Activated naive CD8-positive, alpha-beta T cell (primary cell): ENCODE measurements around the gene KCTD6.
A peak's percentile ranks its signal among the peaks of the same experiment; 100 is the strongest.

Experiments
- H3K27ac Mint-ChIP-seq: one replicate; pipeline ENCODE4 v1.8.0; 2021; ENCODE audit warnings: mixed read lengths
- H3K27me3 Mint-ChIP-seq: one replicate; pipeline ENCODE4 v1.8.0; 2021; ENCODE audit warnings: mixed read lengths
- H3K36me3 Mint-ChIP-seq: one replicate; pipeline ENCODE4 v1.8.0; 2021; ENCODE audit warnings: mixed read lengths
- H3K4me1 Mint-ChIP-seq: one replicate; pipeline ENCODE4 v1.8.0; 2021; ENCODE audit warnings: low read depth, mixed read lengths
- H3K4me3 Mint-ChIP-seq: one replicate; pipeline ENCODE4 v1.8.0; 2021; ENCODE audit warnings: mild to moderate bottlenecking, mixed read lengths
- H3K9me3 Mint-ChIP-seq: one replicate; pipeline ENCODE4 v1.8.0; 2021; ENCODE audit warnings: low read depth, mixed read lengths

KCTD6 gene

GRCh38 chr3:58474967-58475578, 16.8 kb upstream of the KCTD6 start:
- Mint-ChIP-seq H3K27me3 (no peaks in the 10 kb centered on the region), H3K27ac (no peak overlapping the region), H3K9me3 (no peaks in the 10 kb centered on the region), H3K36me3 (peaks cover 2% of the 10 kb centered on the region), H3K4me1 (peaks cover 28% of the 10 kb centered on the region), H3K4me3 (no peak overlapping the region)

- Mint-ChIP-seq H3K27me3 (peaks cover 2% of the 10 kb centered on the region), H3K9me3 (no peaks in the 10 kb centered on the region), H3K4me3 (no peak overlapping the region), H3K27ac (no peak overlapping the region), H3K4me1 (peaks cover 12% of the 10 kb centered on the region), H3K36me3 (peaks cover 2% of the 10 kb centered on the region)
Measured at GRCh38 chr3:58478781-58479180, 13.1 kb upstream of the KCTD6 start.

- Mint-ChIP-seq H3K36me3 (peaks cover 2% of the 10 kb centered on the region), H3K9me3 (no peaks in the 10 kb centered on the region), H3K4me1 (peaks cover under 1% of the 10 kb centered on the region), H3K4me3 (no peak overlapping the region), H3K27me3 (peaks cover 2% of the 10 kb centered on the region), H3K27ac (no peak overlapping the region)
Measured at GRCh38 chr3:58480309-58480708, 11.6 kb upstream of the KCTD6 start.

- Mint-ChIP-seq H3K27me3 (peaks cover 2% of the 10 kb centered on the region), H3K4me1 (no peaks in the 10 kb centered on the region), H3K9me3 (no peaks in the 10 kb centered on the region), H3K36me3 (no peaks in the 10 kb centered on the region), H3K27ac (no peak overlapping the region), H3K4me3 (no peak overlapping the region)
Measured at GRCh38 chr3:58482917-58483636, 8.8 kb upstream of the KCTD6 start.

DNA sequence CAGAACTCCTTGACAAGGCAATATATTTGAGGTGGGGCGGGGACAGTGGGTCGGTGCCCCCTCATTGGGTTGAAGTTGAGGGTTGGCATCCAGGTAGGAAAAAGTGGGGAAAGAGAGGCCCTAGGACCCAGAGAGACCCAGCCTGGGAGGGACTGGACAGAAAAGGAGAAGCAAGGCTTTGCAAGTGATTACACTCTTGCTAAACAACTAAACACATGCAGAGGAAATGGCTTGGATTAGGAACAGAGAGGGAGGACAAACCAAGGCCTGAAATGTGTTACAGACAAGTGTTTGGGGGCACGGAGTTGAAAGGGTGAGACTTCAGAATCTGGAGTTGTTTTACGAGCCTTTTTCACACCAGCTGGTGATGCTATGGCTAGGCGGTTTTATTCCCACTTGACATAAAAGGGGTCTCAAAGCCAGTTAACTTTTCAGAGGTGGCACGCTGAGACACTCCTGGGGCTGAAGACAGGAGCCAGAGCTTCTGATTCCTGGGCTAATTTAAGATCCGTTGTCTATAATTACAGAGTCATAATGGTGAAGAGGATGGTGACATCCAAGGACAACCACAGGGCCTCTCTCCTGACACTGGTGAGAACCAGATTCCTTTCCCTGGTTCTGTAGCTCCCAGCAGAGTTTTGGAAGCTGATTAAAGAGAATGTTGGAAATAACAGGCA, 7.7 kb upstream of the KCTD6 start:
- Mint-ChIP-seq H3K4me3 (no peak overlapping the region), H3K27ac (no peak overlapping the region), H3K27me3 (peaks cover 2% of the 10 kb centered on the region), H3K9me3 (no peaks in the 10 kb centered on the region), H3K4me1 (no peaks in the 10 kb centered on the region), H3K36me3 (no peaks in the 10 kb centered on the region)

GRCh38 chr3:58484722-58485069, 7.2 kb upstream of the KCTD6 start:
- H3K4me1 Mint-ChIP-seq, result no peaks in the 10 kb centered on the region
- H3K27ac Mint-ChIP-seq, result no peak overlapping the region
- no peaks in the 10 kb centered on the region for H3K9me3 Mint-ChIP-seq
- no peak overlapping the region for H3K4me3 Mint-ChIP-seq
- no peaks in the 10 kb centered on the region for H3K36me3 Mint-ChIP-seq
- peaks cover 2% of the 10 kb centered on the region for H3K27me3 Mint-ChIP-seq

- Mint-ChIP-seq H3K27ac (no peak overlapping the region), H3K36me3 (no peaks in the 10 kb centered on the region), H3K27me3 (peaks cover 2% of the 10 kb centered on the region), H3K9me3 (no peaks in the 10 kb centered on the region), H3K4me1 (peaks cover 5% of the 10 kb centered on the region), H3K4me3 (no peak overlapping the region)
Measured at GRCh38 chr3:58485801-58486435, 6.0 kb upstream of the KCTD6 start.

GRCh38 chr3:58487140-58487886, 4.6 kb upstream of the KCTD6 start:
- Mint-ChIP-seq H3K9me3 (no peaks in the 10 kb centered on the region), H3K4me1 (peaks cover 9% of the 10 kb centered on the region), H3K36me3 (no peaks in the 10 kb centered on the region), H3K27me3 (peaks cover under 1% of the 10 kb centered on the region), H3K27ac (no peak overlapping the region), H3K4me3 (no peak overlapping the region)

- H3K4me1 Mint-ChIP-seq, result peaks cover 23% of the 10 kb centered on the region
- no peak overlapping the region for H3K27ac Mint-ChIP-seq
Measured at GRCh38 chr3:58488967-58489366, 2.9 kb upstream of the KCTD6 start.

GRCh38 chr3:58490860-58491501, 915 bp upstream of the KCTD6 start:
- peaks cover 38% of the 10 kb centered on the region for H3K4me1 Mint-ChIP-seq

More at GRCh38 chr3:58488967-58489366, 2.9 kb upstream of the KCTD6 start:
- no peaks in the 10 kb centered on the region for H3K27me3 Mint-ChIP-seq
- no peaks in the 10 kb centered on the region for H3K36me3 Mint-ChIP-seq
- no peak overlapping the region for H3K4me3 Mint-ChIP-seq
- no peaks in the 10 kb centered on the region for H3K9me3 Mint-ChIP-seq

GRCh38 chr3:58492494-58492905, 604 bp downstream of the KCTD6 start:
- peaks cover 51% of the 10 kb centered on the region for H3K4me1 Mint-ChIP-seq
- H3K27ac Mint-ChIP-seq, result peak overlapping the region; percentile 91
- no peaks in the 10 kb centered on the region for H3K27me3 Mint-ChIP-seq
- no peaks in the 10 kb centered on the region for H3K36me3 Mint-ChIP-seq
- H3K9me3 Mint-ChIP-seq, result no peaks in the 10 kb centered on the region
- peak overlapping the region; percentile 92 for H3K4me3 Mint-ChIP-seq

More at GRCh38 chr3:58490860-58491501, 915 bp upstream of the KCTD6 start:
- Mint-ChIP-seq H3K4me3 (peak overlapping the region; percentile 74), H3K27ac (peak overlapping the region; percentile 71), H3K9me3 (no peaks in the 10 kb centered on the region), H3K27me3 (no peaks in the 10 kb centered on the region), H3K36me3 (no peaks in the 10 kb centered on the region)

- Mint-ChIP-seq H3K27me3 (no peaks in the 10 kb centered on the region), H3K4me3 (peak overlapping the region; percentile 92), H3K4me1 (peaks cover 57% of the 10 kb centered on the region), H3K9me3 (no peaks in the 10 kb centered on the region), H3K27ac (no peak overlapping the region), H3K36me3 (peaks cover 1% of the 10 kb centered on the region)
Measured at GRCh38 chr3:58494107-58494506, 2.2 kb downstream of the KCTD6 start.

DNA sequence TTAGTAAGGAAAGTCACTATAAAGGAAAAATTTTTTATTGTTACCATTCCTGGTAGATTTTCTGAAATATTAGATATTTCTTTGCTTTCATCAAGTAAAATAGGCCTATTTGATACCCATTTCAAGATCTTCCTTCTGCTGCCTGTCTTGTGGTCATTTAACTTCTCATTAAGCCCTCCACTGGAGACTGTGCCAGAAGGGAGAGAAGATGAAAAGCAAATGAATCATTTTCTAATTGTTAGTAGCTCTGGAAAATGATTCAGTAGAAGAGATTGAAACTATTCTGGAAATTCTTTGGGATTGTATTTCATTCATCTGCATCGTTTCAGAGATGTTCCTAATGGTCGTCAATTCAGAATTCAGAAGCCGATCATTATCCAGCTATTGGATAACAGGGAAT, 3.2 kb downstream of the KCTD6 start:
- H3K4me1 Mint-ChIP-seq, result peaks cover 57% of the 10 kb centered on the region
- peaks cover 2% of the 10 kb centered on the region for H3K36me3 Mint-ChIP-seq
- H3K9me3 Mint-ChIP-seq, result no peaks in the 10 kb centered on the region
- H3K27ac Mint-ChIP-seq, result no peak overlapping the region
- no peak overlapping the region for H3K4me3 Mint-ChIP-seq
- H3K27me3 Mint-ChIP-seq, result no peaks in the 10 kb centered on the region

DNA sequence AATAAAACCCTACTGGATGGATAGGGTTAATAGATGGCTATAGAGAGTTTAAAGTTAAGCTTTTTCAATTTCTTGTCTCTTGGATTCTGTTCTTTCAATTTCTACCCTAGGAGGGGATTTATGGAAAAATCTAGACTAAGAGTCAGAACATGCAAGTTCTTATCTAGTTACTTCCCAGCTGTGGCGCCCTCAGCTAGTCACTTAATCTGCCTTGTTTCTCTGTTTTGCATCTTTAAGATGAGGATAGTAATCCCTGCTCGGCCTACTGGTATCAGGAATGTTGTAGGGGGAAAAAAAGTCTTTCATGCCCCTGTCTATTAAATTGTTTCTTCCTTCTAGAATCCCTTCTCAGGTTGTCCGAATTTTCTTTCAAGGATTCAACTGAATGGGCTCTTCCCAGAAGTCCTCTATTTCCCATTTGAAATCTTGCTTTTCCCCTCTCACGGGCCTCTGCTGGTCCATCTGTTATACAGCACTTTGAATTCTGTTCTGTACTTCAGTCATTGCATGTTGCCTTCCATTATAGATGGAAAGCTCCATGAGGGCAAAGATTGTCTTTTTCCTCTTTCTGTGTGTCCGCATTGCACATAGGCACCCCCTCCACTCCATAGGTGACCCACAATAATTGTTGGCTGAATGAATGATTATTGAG, 4.4 kb downstream of the KCTD6 start:
- no peaks in the 10 kb centered on the region for H3K27me3 Mint-ChIP-seq
- H3K27ac Mint-ChIP-seq, result no peak overlapping the region
- H3K9me3 Mint-ChIP-seq, result no peaks in the 10 kb centered on the region
- peaks cover 51% of the 10 kb centered on the region for H3K4me1 Mint-ChIP-seq
- no peak overlapping the region for H3K4me3 Mint-ChIP-seq
- H3K36me3 Mint-ChIP-seq, result peaks cover 5% of the 10 kb centered on the region
